ENCODE measurements around the gene EYS.
"Not testable (repeated sequence)": the region's sequence is repeated elsewhere in the genome, so short reads cannot be mapped to it uniquely, and the experiment has no call there.

Gene EYS

GRCh38 chr6:63757275-63757674, 1949.8 kb downstream of the EYS start:
- intact Hi-C loops (cut with DNase I); DNase-seq: not testable (repeated sequence)

- no peak for DNase-seq
- intact Hi-C loops (cut with DNase I), result no loop called here
Measured at GRCh38 chr6:63750400-63750799, 1956.6 kb downstream of the EYS start.

DNA sequence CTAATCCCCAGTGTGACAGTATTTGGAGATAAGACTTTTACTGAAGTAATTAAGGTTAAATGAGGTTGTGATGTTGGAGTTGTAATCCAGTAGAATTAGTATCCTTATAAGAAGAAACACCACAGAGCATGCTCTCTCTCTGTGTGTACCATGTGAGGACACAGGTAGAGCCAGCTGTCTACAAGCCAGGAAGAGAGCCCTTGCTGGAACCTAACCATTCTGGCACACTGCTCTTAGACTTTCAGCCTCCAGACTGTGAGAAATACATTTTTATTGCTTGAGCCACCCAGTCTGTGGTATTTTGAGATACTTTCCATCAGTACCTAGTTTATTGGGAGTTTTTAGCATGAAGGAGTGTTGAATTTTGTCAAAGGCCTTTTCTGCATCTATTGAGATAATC, 1961.2 kb downstream of the EYS start:
- intact Hi-C loops (cut with DNase I), result no loop called here
- no peak for DNase-seq

DNA sequence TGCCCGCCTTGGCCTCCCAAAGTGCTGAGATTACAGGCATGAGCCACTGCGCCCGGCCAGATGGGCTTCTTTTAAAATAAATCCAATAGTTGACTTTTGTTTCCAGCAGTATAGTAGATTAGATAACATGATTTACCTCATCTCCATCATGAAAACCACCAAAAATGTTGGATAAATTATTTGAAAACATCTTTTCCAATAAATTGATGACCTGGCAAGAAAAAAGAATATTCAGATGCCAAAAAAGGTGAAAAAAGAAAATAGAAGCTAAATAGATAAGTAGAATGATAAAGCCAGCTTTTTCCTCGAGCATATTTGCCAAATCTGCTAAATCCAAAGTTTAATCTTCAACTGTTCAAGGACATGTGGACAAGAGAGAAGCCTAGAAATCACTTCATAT, 1962.2 kb downstream of the EYS start:
- intact Hi-C loops (cut with DNase I), result no loop called here
- DNase-seq, result no peak

DNA sequence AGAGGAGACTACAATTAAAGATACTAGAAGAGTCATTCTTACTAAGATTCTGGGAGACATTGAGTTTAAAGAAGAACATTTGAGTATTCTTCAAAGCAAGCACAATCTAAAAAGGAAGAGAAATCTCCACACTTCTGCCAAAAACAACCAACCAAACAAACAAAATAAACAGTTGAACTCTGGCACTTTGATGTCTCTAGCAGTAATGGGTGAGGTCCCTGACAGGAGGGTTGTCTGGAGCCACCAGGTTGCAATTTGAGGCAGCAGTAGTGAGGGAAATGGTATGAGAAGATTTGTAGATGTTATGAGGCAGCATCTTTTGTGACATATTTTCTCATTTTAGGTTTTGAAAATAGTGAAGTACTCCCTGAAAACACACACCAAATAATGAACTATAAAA, 1963.3 kb downstream of the EYS start:
- intact Hi-C loops (cut with DNase I), result no loop called here
- DNase-seq, result no peak

- intact Hi-C loops (cut with DNase I), result no loop called here
- no peak for DNase-seq
Measured at GRCh38 chr6:63742060-63742459, 1965.0 kb downstream of the EYS start.

- no peak for DNase-seq
- intact Hi-C loops (cut with DNase I), result no loop called here
Measured at GRCh38 chr6:63740709-63741108, 1966.3 kb downstream of the EYS start.

DNA sequence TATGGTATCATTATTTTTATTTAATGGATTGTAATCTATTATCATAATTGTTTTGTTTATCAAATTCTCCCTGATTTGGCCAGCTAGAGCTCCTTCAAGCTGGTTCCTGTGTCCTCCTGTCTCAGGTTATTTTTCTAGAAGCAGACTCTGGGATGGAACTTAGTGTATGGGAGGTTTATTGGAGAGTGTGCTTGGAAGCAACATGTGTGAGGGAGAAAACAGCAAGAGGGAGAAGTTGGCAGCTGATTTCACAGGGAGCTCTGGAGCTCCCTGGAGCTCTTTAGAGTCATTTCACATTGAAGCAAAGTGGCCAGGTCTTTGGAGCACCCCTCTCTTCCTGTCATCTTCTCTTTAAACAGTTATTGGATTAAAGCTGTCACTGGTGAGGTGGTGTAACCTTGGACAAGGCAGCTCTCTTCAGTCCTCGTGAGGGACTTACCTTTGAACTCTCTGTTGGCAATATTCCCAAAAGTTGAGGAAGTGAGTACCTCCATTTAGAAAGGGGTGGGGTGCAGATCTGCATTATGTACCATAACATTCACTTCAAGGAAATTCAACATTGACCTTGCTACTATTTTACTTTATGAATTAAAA, 1967.8 kb downstream of the EYS start:
- DNase-seq, result no peak
- intact Hi-C loops (cut with DNase I), result no loop called here

GRCh38 chr6:63738190-63738589, 1968.8 kb downstream of the EYS start:
- DNase-seq; intact Hi-C loops (cut with DNase I): not testable (repeated sequence)

GRCh38 chr6:63734923-63735322, 1972.1 kb downstream of the EYS start:
- intact Hi-C loops (cut with DNase I), result no loop called here

GRCh38 chr6:63732336-63732735, 1974.7 kb downstream of the EYS start:
- intact Hi-C loops (cut with DNase I), result no loop called here
- DNase-seq, result no peak

More at GRCh38 chr6:63734923-63735322, 1972.1 kb downstream of the EYS start:
- no peak for DNase-seq

GRCh38 chr6:63731930-63732329, 1975.1 kb downstream of the EYS start:
- intact Hi-C loops (cut with DNase I), result no loop called here
- DNase-seq, result no peak

- intact Hi-C loops (cut with DNase I), result no loop called here
Measured at GRCh38 chr6:63730311-63730710, 1976.7 kb downstream of the EYS start.

GRCh38 chr6:63724721-63725120, 1982.3 kb downstream of the EYS start:
- intact Hi-C loops (cut with DNase I), result no loop called here
- DNase-seq, result no peak

More at GRCh38 chr6:63730311-63730710, 1976.7 kb downstream of the EYS start:
- no peak for DNase-seq

DNA sequence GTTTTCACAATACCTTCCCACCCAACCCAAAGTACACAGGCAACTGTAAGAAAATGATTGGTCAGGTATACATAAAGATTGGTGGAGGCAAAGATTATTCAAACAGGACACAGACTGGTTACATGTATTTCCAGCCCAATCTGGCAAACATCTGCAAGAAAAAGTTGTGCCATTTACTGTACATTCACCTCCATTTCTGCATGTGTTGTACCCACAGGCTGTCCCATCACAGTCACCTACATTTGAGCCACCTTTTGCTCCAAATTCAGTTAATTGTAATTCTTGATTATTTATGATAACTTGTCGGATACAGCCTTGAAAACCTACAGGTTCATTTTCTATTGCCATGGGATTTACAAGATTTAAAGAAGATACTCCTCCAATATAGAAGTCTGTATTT, 1985.8 kb downstream of the EYS start:
- intact Hi-C loops (cut with DNase I), result no loop called here
- DNase-seq, result no peak

DNA sequence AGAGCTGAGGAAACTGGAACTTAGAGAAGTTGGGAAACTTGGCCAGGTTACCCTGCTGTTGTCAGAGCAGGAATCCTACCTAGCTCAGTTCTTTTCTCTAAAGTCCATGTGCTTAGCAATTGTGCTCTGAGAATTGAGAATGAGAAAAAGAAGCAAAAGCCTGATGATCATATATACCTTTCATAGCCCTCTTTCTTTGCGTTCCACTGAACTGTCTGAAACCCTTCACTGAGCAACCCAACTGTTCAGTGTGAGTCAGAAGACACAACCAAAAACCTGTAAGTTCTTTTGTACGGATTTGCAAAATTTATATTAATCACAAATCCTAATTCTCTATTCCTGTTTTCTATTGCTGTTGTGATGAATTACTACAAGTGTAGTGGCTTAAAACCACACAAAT, 1990.9 kb downstream of the EYS start:
- intact Hi-C loops (cut with DNase I), result no loop called here
- DNase-seq, result no peak

GRCh38 chr6:63714091-63714490, 1992.9 kb downstream of the EYS start:
- no peak for DNase-seq

DNA sequence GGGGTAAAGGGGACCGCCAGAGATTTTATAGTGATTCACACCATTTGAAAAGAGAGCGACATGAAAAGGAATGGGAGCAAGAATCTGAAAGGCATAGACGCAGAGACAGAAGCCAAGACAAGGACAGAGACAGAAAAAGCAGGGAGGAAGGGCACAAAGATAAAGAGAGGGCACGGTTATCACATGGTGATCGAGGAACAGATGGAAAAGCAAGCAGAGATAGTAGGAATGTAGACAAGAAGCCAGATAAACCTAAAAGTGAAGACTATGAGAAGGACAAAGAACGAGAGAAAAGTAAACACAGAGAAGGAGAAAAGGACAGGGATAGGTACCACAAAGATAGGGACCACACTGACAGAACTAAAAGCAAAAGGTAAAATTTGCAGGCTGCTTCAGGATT, 1993.7 kb downstream of the EYS start:
- intact Hi-C loops (cut with DNase I), result no loop called here
- no peak for DNase-seq

More at GRCh38 chr6:63714091-63714490, 1992.9 kb downstream of the EYS start:
- intact Hi-C loops (cut with DNase I), result no loop called here

- intact Hi-C loops (cut with DNase I), result no loop called here
- no peak for DNase-seq
Measured at GRCh38 chr6:63709148-63709547, 1997.9 kb downstream of the EYS start.

DNA sequence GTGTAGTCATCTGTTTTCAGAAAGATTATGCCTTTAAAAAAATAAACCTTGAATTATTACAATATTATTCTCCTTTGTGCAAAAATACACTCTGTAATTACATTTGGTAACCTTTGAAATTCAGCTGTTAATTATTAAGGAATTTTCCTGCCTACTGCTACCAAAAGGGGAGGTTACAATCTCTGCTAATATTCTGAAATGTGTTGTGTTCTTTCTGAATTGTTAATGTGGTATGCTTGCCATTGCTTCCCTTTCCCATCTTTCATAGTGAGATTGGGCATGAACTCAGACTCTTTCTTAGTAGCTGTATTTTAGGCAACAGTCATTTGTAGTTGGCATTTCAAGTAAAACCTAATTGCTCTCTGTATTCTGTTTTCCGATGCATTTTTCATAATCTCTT, 1998.4 kb downstream of the EYS start:
- DNase-seq, result no peak
- intact Hi-C loops (cut with DNase I), result no loop called here

DNA sequence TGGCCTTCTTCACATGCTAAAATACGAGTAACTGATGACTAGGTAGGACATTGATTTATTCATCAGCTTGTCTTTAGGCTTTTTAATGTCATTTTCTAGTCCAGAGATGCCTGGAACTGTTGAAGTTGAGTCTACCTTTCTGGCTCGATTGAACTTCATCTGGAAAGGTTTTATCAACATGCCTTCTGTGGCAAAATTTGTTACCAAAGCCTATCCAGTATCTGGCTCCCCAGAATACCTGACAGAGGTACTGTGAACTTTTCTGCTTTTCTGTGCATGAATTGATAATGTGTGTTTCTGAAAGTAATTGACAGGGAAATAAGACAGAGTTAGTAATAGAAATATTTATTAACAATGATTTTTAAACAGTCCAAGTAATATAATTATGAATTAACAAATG, 2000.4 kb downstream of the EYS start:
- intact Hi-C loops (cut with DNase I), result no loop called here

DNA sequence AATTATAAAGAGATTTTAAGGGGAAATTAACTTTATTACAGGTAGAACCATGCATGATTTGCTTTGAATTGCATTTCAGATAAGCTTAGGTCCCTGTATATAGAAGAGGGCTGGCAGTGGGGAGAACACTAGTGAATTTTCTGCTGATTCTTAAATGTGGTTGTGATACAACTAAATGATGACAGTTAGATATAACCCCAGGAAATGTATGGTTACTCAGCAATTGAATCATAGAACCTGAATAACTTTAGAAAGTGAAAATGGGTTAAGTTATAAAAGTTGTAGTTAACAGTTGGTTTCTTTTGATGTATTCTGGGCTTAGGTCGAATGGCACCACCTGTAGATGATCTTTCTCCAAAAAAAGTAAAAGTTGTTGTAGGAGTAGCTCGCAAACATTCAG, 2001.3 kb downstream of the EYS start:
- intact Hi-C loops (cut with DNase I), result no loop called here
- DNase-seq, result no peak

More for the DNA sequence above, 2000.4 kb downstream of the EYS start:
- DNase-seq, result no peak

Data from head of caudate nucleus (tissue), 42 donors.